Activated CD8-positive, alpha-beta memory T cell treated with anti-CD3 and anti-CD28 coated beads for 1 hour (primary cell): ENCODE data around the gene MPP2.
"Not testable (repeated sequence)": the region's sequence is repeated elsewhere in the genome, so short reads cannot be mapped to it uniquely, and the experiment has no call there.

ENCODE experiments used
- DNase-seq, 2 donors: peaks; one replicate each; pipeline ENCODE4 v3.0.0-alpha.2; 2020; ENCODE audit warnings: low read depth in 1 of 2; ENCODE audit errors: extremely low read depth in 1 of 2

MPP2 gene

GRCh38 chr17:43905985-43906852, 1.1 kb downstream of the MPP2 start:
- no peak for DNase-seq

- no peak for DNase-seq
Observed at GRCh38 chr17:43905400-43905984, 1.8 kb downstream of the MPP2 start.

GRCh38 chr17:43901861-43902589, 5.3 kb downstream of the MPP2 start:
- no peak for DNase-seq

- no peak for DNase-seq
Observed at GRCh38 chr17:43900858-43901754, 6.2 kb downstream of the MPP2 start.

- peak; percentile 62 to 67 for DNase-seq
Observed at GRCh38 chr17:43900183-43900857, 7.0 kb downstream of the MPP2 start.

GRCh38 chr17:43898446-43898845, 8.9 kb downstream of the MPP2 start:
- DNase-seq: no peak

- DNase-seq: no peak
Observed at GRCh38 chr17:43897831-43898230, 9.5 kb downstream of the MPP2 start.

GRCh38 chr17:43894494-43894893, 12.8 kb downstream of the MPP2 start:
- not testable (repeated sequence) for DNase-seq

GRCh38 chr17:43892647-43892952, 14.7 kb downstream of the MPP2 start:
- DNase-seq: no peak

GRCh38 chr17:43891851-43892646, 15.3 kb downstream of the MPP2 start:
- no peak for DNase-seq

GRCh38 chr17:43890240-43890639, 17.1 kb downstream of the MPP2 start:
- DNase-seq: no peak

- DNase-seq: no peak
Observed at GRCh38 chr17:43888548-43888947, 18.8 kb downstream of the MPP2 start.

GRCh38 chr17:43882761-43883415, 24.4 kb downstream of the MPP2 start:
- DNase-seq: no peak

- no peak for DNase-seq
Observed at GRCh38 chr17:43881758-43882505, 25.4 kb downstream of the MPP2 start.

GRCh38 chr17:43881181-43881580, 26.2 kb downstream of the MPP2 start:
- no peak for DNase-seq

GRCh38 chr17:43880420-43880991, 26.8 kb downstream of the MPP2 start:
- DNase-seq: no peak

- no peak for DNase-seq
Observed at GRCh38 chr17:43879723-43880419, 27.5 kb downstream of the MPP2 start.
